GM12864 (cell line): ENCODE results near the gene SLC13A2.
A peak's percentile ranks its signal among the peaks of the same experiment; 100 is the strongest.

ENCODE experiments used
- DNase-seq: peaks from one replicate; pipeline ENCODE4 v3.0.0-alpha.2; 2011; ENCODE audit warnings: low read depth
- H3K4me3 ChIP-seq: 2 replicates; pipeline ENCODE4 v1.5.1; 2011; ENCODE audit warnings: mild to moderate bottlenecking, low read depth, low read length, control low read depth
- CTCF ChIP-seq: IDR thresholded peaks from 2 replicates; pipeline ENCODE4 v1.5.1; 2011; ENCODE audit warnings: low read depth, mild to moderate bottlenecking, moderate library complexity, low read length, control low read depth, inconsistent platforms; ENCODE audit errors: missing control alignments

The SLC13A2 gene

GRCh38 chr17:28500712-28501379, 27.4 kb downstream of the SLC13A2 start:
- TF ChIP-seq CTCF: no peak
- peak; percentile 53 for DNase-seq

GRCh38 chr17:28501421-28502284, 28.2 kb downstream of the SLC13A2 start:
- no peak for TF ChIP-seq CTCF
- no peak overlapping the region for H3K4me3 ChIP-seq
- no peak for DNase-seq

More at GRCh38 chr17:28500712-28501379, 27.4 kb downstream of the SLC13A2 start:
- H3K4me3 ChIP-seq: peak overlapping the region; percentile 23; the same call in 1 of the 2 replicates

- no peak for DNase-seq
- no peak overlapping the region for H3K4me3 ChIP-seq
- TF ChIP-seq CTCF: no peak
Measured at GRCh38 chr17:28503420-28503819, 30.0 kb downstream of the SLC13A2 start.

- TF ChIP-seq CTCF: no peak
- H3K4me3 ChIP-seq: no peak within 1 kb of the TSS
- no peak for DNase-seq
Measured at GRCh38 chr17:28505986-28506665, 32.7 kb downstream of the SLC13A2 start, which contains the start of gene FOXN1. Gene FOXN1, plus strand, starts transcription at chr17:28506348. Its CDS starts 17,622 bp downstream, at chr17:28523970.

- no peak overlapping the region for H3K4me3 ChIP-seq
- no peak for DNase-seq
- no peak for TF ChIP-seq CTCF
Measured at GRCh38 chr17:28506763-28507487, 33.5 kb downstream of the SLC13A2 start.

GRCh38 chr17:28507567-28508203, 34.2 kb downstream of the SLC13A2 start:
- no peak overlapping the region for H3K4me3 ChIP-seq
- TF ChIP-seq CTCF: no peak
- no peak for DNase-seq
